ENCODE measurements around the gene NYNRIN.

Gene NYNRIN

GRCh38 chr14:24459331-24459730 is 60.5 kb downstream of the NYNRIN start:
- no peak for DNase-seq

DNA sequence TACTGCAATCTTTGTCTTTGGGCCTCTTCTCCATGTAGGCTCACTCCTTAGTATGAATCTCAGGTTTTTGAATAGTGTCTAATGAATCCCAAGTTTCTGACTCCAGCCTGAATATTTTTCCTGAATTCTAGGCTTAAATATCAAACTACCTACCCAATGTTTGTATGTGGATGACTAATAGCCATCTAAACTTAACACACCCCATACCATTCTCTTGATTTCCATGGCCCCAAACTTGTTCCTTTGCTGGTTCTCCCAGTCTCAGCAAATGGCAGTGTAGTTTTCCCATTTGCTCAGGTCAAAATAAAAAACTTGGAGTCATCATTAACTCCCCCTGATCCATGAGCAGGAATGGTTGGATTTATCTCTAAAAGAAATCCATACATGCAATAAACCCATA is 62.5 kb downstream of the NYNRIN start:
- no peak for DNase-seq

DNA sequence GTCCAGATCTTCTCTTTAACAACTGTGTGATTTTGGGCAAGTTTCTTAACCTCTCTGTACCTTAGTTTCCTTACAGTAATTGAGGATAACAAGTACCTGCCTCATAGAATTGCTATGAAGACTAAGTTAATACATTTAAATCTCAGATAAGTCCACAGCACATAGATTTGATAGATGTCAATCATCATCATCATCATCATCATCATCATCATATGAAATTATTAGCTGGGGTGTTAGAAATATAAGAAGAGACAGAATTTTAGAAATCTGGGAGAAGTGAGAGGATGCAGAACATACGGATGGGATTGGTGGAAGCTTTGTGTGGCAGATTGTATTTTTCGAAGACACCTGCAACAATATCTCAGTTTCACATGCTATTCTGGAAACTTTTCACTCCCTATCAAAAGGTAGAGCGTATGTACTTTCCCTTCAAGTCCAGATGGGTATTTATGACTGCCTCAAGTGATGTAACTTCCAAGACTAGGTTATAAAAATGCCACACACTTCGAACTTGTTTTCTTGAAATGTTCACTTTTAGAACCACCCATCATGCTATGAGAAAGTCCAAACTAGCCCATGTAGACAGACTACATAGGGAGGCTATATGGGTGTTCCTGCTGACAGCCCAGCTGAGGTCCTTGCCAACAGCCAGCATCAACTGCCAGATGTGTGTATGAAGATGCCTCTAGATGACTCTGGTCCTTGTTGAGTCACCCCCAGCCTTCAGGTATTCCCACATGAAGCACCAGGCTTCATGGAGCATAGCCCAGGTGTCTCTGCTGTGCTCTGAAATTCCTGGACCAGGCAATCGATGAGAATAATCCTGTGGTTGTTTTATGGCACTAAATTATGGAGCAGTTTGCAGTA is 64.4 kb downstream of the NYNRIN start:
- DNase-seq = no peak

DNA sequence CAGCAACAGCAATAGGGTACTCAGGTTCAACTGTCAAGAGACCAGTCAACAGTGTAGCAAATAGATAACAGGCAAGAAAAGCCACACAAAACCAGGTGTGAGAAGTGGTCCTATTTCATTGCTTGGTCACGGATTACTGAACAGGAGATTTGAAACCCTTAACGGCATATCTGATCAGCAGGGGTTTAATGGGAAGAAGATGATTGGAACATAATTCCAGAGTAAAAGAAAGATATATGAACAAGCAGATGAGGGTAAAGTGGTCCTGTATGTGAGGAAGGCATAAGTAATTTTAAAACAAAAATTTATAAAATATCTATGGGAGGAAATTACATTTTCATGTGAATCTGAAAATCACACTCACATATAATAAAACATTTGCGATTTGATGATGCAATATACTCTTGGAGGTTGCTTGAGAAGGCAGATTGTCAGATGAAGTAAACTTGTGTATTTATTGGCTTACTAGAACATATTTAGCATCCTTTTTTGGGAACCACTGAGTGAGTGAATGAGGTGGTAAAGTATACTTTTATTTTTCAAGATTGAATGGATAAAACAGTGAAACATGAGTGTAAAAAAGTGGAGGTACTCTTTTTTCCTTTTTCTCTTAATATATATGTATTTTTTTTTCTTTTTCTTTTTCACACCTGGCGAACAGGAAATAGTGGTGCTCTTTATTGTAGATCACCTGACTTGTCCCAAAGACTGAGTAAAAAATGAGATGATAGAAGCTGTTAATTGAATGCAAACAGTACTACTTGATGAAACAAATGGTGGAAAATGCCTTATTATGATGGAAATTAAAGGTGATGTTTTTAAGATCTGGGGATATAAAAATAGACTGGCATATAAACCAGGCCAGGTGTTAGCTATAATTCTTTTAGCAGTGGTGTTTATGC is 65.3 kb downstream of the NYNRIN start:
- no peak for DNase-seq

- DNase-seq = no peak
Measured at GRCh38 chr14:24465368-24465767, 66.6 kb downstream of the NYNRIN start.

DNA sequence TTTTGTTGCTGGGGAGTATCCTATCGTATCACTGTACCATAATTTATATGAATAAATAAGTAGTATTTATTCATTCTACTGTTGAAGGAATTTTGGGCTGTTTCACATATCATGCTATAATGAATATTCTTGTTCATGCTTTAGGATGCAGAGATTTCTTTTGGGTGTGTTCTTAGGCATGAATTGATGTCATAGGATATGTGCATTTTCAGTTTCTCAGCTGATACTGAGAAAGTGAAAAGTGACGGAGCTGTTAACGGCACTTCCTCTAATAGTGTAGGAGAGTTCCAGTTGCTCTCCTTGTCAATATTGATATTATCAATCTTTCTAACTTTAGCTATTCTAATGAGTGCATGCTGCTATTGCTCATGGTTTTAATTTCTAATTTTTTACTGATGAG is 67.0 kb downstream of the NYNRIN start:
- DNase-seq = no peak
